HEK293T (cell line): ENCODE data around the gene SIX3.

Experiments
- CTCF ChIA-PET: fragments of 350-600 bp; formaldehyde crosslinking; extraction: SDS; loops from one replicate; lab custom pipeline; 2021; ENCODE audit warnings: antibody characterized with exemption, inconsistent platforms; lab: Yijun Ruan, JAX
- POLR2A ChIA-PET: fragments of 350-600 bp; formaldehyde crosslinking; extraction: SDS; loops from one replicate; lab custom pipeline; 2020; ENCODE audit warnings: antibody characterized with exemption, inconsistent platforms; lab: Yijun Ruan, JAX
- DNase-seq: peaks from one replicate; pipeline ENCODE4 v3.0.0; 2012; ENCODE audit warnings: mixed read lengths; ENCODE audit errors: extremely low spot score
- ARNT ChIP-seq: fragments of 450-650 bp; IDR thresholded peaks from 2 replicates; pipeline ENCODE4 v1.6.1; 2017; ENCODE audit warnings: mild to moderate bottlenecking
- BHLHE40 ChIP-seq: fragments of 450-650 bp; IDR thresholded peaks from 2 replicates; pipeline ENCODE4 v1.6.1; 2016; ENCODE audit warnings: mild to moderate bottlenecking, moderate library complexity, borderline replicate concordance
- CTBP1 ChIP-seq: fragments of 450-650 bp; IDR thresholded peaks from 2 replicates; pipeline ENCODE4 v1.6.1; 2016; ENCODE audit warnings: borderline replicate concordance
- ELF4 ChIP-seq: fragments of 450-650 bp; IDR thresholded peaks from 2 replicates; pipeline ENCODE4 v1.6.1; 2017; ENCODE audit warnings: antibody characterized with exemption
- FOXA1 ChIP-seq: fragments of 450-650 bp; IDR thresholded peaks from 2 replicates; pipeline ENCODE4 v1.6.1; 2016; ENCODE audit warnings: mild to moderate bottlenecking
- FOXK2 ChIP-seq: fragments of 450-650 bp; IDR thresholded peaks from 2 replicates; pipeline ENCODE4 v1.6.1; 2016; ENCODE audit warnings: mild to moderate bottlenecking
- FOXM1 ChIP-seq: fragments of 450-650 bp; IDR thresholded peaks from 2 replicates; pipeline ENCODE4 v1.6.1; 2017; ENCODE audit warnings: mild to moderate bottlenecking, borderline replicate concordance
- HDGF ChIP-seq: fragments of 450-650 bp; IDR thresholded peaks from 2 replicates; pipeline ENCODE4 v1.6.1; 2017; ENCODE audit warnings: antibody characterized with exemption, borderline replicate concordance
- L3MBTL2 ChIP-seq: fragments of 450-650 bp; conservative IDR thresholded peaks from 2 replicates; pipeline ENCODE4 v1.6.1; 2016; ENCODE audit warnings: mild to moderate bottlenecking
- LEF1 ChIP-seq: fragments of 450-650 bp; IDR thresholded peaks from 2 replicates; pipeline ENCODE4 v1.6.1; 2017; ENCODE audit warnings: mild to moderate bottlenecking, borderline replicate concordance
- NFRKB ChIP-seq: fragments of 450-650 bp; IDR thresholded peaks from 2 replicates; pipeline ENCODE4 v1.6.1; 2016; ENCODE audit warnings: mild to moderate bottlenecking, moderate library complexity
- SP1 ChIP-seq: fragments of 450-650 bp; IDR thresholded peaks from 2 replicates; pipeline ENCODE4 v1.6.1; 2017
- SUZ12 ChIP-seq: fragments of 450-650 bp; IDR thresholded peaks from 2 replicates; pipeline ENCODE4 v1.6.1; 2016; ENCODE audit warnings: mild to moderate bottlenecking
- TARDBP ChIP-seq: fragments of 450-650 bp; IDR thresholded peaks from 2 replicates; pipeline ENCODE4 v1.6.1; 2016
- ZNF384 ChIP-seq: fragments of 450-650 bp; IDR thresholded peaks from 2 replicates; pipeline ENCODE4 v1.6.1; 2016
- TF ChIP-seq, protein P1 (sequence below): fragments of 450-650 bp; IDR thresholded peaks from 2 replicates; pipeline ENCODE4 v1.6.1; 2016

SIX3 gene

DNA sequence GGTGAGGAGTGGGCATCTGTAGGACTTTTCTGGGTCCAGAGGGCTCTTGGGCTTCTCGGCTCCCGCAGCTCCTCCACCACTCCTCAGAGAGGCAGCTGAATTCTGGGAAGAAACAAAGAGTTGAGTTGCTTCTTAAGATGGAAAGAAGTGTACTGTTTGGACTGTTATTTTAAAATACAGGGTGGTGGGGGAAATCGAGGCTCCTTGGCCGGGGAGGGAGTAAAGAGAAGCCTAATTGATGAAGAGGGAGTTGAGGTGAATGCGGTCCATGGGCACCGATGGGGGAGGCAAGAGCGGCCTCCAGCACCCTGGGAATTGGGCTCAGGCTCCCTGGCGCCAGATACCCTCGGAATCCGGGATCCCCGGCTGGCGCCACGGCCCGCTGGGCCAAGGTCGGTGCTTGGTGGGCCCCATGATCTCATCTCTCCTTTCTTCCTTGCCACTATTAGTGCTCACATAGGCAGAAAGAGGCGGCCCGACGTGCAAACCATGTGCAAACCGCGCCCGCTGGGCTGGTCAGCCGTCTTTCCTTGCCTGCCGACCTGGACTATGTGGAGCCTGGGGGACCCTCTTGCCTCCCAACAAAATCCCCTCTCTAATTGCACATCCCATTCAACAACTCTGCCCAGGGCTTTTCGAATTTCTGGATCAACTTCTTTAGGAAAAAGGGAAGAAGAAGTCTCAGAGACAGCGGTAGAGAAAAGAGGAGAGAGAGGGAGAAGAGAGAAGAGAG, 604 bp upstream of the SIX3 start:
- ChIA-PET CTCF (no interaction called here), POLR2A (interaction anchor here (0.7 kb wide), 1 partner anchor 9 kb away, joined by 3 read pairs; no protein-coding TSS in a partner anchor)
- DNase-seq: no peak
- TF ChIP-seq HDGF (no peak), FOXM1 (no peak), NFRKB (no peak), TARDBP (no peak), BHLHE40 (no peak), ZNF384 (no peak), L3MBTL2 (no peak), ARNT (no peak), SUZ12 (no peak), FOXK2 (no peak), ELF4 (no peak), FOXA1 (no peak), SP1 (no peak), LEF1 (no peak), CTBP1 (no peak)
- TF ChIP-seq, protein P1, sequence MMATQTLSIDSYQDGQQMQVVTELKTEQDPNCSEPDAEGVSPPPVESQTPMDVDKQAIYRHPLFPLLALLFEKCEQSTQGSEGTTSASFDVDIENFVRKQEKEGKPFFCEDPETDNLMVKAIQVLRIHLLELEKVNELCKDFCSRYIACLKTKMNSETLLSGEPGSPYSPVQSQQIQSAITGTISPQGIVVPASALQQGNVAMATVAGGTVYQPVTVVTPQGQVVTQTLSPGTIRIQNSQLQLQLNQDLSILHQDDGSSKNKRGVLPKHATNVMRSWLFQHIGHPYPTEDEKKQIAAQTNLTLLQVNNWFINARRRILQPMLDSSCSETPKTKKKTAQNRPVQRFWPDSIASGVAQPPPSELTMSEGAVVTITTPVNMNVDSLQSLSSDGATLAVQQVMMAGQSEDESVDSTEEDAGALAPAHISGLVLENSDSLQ: no peak

DNA sequence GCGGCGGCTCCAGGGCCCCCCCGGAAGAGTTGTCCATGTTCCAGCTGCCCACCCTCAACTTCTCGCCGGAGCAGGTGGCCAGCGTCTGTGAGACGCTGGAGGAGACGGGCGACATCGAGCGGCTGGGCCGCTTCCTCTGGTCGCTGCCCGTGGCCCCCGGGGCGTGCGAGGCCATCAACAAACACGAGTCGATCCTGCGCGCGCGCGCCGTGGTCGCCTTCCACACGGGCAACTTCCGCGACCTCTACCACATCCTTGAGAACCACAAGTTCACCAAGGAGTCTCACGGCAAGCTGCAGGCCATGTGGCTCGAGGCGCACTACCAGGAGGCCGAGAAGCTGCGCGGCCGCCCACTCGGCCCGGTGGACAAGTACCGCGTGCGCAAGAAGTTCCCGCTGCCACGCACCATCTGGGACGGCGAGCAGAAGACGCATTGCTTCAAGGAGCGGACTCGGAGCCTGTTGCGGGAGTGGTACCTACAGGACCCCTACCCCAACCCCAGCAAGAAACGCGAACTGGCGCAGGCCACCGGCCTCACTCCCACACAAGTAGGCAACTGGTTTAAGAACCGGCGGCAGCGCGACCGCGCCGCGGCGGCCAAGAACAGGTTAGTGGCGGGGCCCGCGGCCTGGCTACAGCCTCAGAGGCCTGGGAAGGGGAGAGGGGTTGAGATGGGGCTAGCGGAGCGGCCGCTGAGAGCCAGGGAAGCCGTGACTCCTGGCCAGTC, 965 bp downstream of the SIX3 start:
- DNase-seq: no peak
- ChIA-PET CTCF (no interaction called here), POLR2A (no interaction called here)

DNA sequence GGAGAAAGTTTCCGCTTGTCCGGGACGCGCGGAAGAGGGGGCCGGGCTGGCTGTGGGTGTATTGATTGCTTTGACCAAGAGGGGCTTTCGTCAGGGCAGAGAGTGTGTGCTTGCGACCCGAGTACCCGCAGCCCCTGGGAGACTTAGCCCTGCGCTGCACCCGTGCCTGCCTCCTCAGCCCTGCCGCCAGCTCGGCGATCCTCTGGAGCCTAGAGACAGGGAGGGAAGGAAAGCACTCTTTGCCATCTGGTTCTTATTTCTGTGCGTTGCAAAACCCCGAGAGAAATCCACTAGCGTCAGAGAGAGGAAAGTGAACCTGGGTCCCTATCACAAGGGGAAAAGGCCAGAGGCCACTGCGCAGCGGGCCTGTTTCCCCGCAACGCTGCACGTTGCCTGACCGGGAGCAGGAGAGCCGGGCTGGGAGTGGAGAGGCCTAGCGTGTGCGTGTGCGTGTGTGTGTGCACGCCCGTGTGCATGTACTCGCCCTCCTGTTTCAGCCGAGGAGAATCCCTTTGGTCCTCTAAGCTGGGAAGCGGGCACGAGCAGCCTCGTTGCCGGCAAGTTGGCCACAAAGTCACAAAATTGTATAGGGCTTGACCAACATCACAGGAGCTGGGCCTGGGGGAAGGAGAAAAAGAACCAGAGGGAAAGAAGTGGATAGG, 1.7 kb downstream of the SIX3 start:
- no peak for DNase-seq
- POLR2A ChIA-PET: no interaction called here
- CTCF ChIA-PET: no interaction called here
- no peak for TF ChIP-seq HDGF
- TF ChIP-seq LEF1: no peak
- no peak for TF ChIP-seq SUZ12
- TF ChIP-seq FOXK2: no peak
- TF ChIP-seq ELF4: no peak
- TF ChIP-seq ZNF384: no peak

More for the DNA sequence above, 965 bp downstream of the SIX3 start:
- TF ChIP-seq, protein P1: no peak
- TF ChIP-seq ELF4: no peak
- no peak for TF ChIP-seq FOXA1
- TF ChIP-seq FOXK2: no peak
- TF ChIP-seq ZNF384: no peak
- no peak for TF ChIP-seq ARNT

DNA sequence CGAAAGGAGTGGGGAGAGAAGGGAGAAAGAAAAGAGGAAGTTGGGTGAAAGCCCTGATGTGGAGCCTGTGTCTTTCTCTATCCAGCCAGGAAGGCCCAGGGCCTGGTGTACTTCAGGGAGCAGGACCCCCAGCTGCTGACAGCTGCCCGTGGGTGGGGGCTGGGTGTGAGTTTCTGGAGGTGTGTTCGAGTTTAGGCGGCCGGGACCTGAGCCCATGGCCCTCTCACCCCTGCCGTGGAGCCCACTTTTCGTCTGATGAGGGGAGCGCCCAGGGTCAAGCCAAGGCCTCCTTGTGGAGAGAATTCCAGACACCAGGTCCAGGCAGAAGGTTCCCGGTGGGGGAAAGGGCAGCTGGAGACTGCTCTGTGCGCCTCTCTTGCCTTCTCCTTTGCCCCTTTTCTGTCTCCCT, 2.2 kb downstream of the SIX3 start:
- TF ChIP-seq BHLHE40 (no peak), HDGF (no peak), NFRKB (no peak), FOXK2 (no peak), SP1 (no peak), CTBP1 (no peak)
- CTCF ChIA-PET: no interaction called here
- POLR2A ChIA-PET: no interaction called here
- no peak for DNase-seq

DNA sequence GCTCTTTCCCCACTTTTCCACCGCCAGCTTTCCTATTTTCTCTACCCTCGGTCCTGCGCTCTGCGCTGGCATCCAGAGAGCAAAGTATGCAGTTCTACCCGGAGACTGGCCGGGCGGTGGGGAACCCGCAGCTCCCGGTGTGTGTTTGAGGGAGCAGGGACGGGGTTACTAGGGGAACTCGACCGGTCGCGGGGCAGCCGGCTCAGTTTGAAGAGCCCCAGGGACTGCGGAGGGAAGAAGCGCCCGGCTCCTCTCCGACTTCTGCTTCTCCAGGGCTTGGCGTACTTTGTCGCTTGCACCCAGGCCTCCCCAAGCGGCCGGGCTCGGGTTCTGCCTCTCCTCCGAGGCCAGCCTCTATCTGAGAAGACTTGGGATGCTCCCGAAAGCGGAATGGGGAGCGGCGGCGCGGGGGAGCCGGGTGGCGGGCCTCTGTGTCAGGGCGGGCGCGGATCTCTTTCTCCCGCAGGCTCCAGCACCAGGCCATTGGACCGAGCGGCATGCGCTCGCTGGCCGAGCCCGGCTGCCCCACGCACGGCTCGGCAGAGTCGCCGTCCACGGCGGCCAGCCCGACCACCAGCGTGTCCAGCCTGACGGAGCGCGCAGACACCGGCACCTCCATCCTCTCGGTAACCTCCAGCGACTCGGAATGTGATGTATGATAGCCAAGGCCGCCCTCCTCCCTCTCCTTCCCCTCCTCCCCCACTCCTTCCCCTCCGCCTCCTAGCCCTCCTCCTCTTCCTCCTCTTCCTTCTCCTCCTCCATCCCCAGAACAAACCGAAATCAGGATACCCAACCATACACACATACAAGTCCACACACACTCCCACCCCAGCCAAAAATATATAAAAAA, 2.8 kb downstream of the SIX3 start:
- no peak for DNase-seq
- CTCF ChIA-PET: no interaction called here
- TF ChIP-seq SP1 (no peak), CTBP1 (no peak), FOXM1 (no peak), L3MBTL2 (no peak), FOXK2 (no peak), BHLHE40 (no peak), LEF1 (no peak), TARDBP (no peak)
- TF ChIP-seq, protein P1: no peak
- POLR2A ChIA-PET: no interaction called here
